ENCODE results near the gene POLN.

- TF ChIP-seq, protein P1, sequence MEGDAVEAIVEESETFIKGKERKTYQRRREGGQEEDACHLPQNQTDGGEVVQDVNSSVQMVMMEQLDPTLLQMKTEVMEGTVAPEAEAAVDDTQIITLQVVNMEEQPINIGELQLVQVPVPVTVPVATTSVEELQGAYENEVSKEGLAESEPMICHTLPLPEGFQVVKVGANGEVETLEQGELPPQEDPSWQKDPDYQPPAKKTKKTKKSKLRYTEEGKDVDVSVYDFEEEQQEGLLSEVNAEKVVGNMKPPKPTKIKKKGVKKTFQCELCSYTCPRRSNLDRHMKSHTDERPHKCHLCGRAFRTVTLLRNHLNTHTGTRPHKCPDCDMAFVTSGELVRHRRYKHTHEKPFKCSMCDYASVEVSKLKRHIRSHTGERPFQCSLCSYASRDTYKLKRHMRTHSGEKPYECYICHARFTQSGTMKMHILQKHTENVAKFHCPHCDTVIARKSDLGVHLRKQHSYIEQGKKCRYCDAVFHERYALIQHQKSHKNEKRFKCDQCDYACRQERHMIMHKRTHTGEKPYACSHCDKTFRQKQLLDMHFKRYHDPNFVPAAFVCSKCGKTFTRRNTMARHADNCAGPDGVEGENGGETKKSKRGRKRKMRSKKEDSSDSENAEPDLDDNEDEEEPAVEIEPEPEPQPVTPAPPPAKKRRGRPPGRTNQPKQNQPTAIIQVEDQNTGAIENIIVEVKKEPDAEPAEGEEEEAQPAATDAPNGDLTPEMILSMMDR (IDR thresholded peaks at IDR 0.05): no peak
- TF ChIP-seq POLR2A (IDR thresholded peaks at IDR 0.05): no peak
Observed at GRCh38 chr4:2179717-2180116, 62.2 kb downstream of the POLN start.
